HT-29 (cell line): ENCODE measurements around the gene HNMT. TPM values are rescaled to one million over a fixed set of nuclear protein-coding genes. Genes with fewer than 3 reads are reported as not detected.
A peak's percentile ranks its signal among the peaks of the same experiment; 100 is the strongest.
"Not testable (repeated sequence)": the region's sequence is repeated elsewhere in the genome, so short reads cannot be mapped to it uniquely, and the experiment has no call there.

Experiments
- DNase-seq: peaks from one replicate; pipeline ENCODE4 v3.0.0-alpha.2; 2015; ENCODE audit warnings: low spot score
- total RNA-seq: library from RNA; depleted of rRNA; stranded (reverse); fragments of >200 nt; shearing (Covaris generic); gene quantifications from 2 replicates; pipeline ENCODE4 v1.2.3, GENCODE V29; 2014

Gene HNMT
- total RNA-seq, 1 experiment from 2014 or later: 18.8 TPM

GRCh38 chr2:138043588-138043987, 79.3 kb downstream of the HNMT start:
- not testable (repeated sequence) for DNase-seq

- no peak for DNase-seq
Observed at GRCh38 chr2:138058427-138058826, 94.2 kb downstream of the HNMT start.

- DNase-seq: peak; percentile 6
Observed at GRCh38 chr2:138059487-138060300, 95.4 kb downstream of the HNMT start.

- peak; percentile 62 for DNase-seq
Observed at GRCh38 chr2:138060301-138060635, 96.0 kb downstream of the HNMT start.

GRCh38 chr2:138061961-138062360, 97.7 kb downstream of the HNMT start:
- no peak for DNase-seq

GRCh38 chr2:138063181-138063580, 98.9 kb downstream of the HNMT start:
- DNase-seq: no peak
